ENCODE measurements around the gene ADAM10.

ADAM10 gene

DNA sequence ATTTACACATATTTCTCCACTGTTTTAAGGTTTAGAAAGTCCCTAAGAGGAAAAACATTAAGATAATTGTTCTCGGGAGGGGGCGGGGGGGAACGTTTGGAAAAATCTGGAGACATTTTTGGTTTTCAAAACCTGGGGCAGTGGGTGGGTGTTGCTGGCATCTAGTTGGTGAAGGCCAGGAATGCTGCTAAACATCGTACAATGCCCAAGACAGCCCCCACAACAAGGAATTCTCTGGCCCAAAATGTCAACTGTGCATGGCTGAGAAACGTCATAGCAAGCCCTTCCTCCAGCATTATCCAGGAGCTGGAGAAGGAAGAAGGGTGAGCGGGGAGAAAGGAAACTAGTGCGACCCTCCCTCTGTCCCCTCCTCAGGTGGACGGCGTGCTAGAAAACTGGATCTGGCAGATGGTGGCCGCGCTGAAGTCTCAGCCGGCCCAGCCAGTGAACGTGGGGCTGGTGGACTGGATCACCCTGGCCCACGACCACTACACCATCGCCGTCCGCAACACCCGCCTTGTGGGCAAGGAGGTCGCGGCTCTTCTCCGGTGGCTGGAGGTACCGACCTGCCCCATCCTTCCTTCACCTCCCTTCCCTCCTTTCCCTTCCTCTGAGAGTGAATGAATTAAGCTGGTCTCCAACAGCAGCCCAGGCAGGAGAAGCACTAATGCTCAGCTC is 208.0 kb downstream of the ADAM10 start:
- no peak for DNase-seq (ENCODE audit: extremely low read depth in 1 of 2, low read depth in 1 of 2)

DNA sequence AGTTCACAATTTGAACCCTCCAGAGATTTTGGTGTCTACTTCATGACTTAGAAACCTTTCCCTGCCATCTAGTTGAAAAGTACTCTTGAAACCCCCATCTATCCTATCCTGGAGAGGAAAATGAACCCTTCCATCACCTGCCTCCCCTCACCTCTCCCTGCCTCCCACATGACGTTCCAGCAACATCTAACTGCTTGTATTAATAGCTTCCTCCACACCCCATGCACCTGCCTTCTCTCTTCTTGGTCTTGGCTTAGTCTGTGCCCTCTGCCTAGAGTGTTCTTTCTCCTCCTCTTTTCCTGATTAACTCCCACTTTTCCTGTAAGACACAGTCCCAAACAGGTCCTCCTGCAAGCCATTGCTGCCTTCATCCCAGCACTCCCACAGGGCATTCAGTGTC is 210.0 kb downstream of the ADAM10 start:
- DNase-seq (ENCODE audit: extremely low read depth in 1 of 2, low read depth in 1 of 2) = no peak

DNA sequence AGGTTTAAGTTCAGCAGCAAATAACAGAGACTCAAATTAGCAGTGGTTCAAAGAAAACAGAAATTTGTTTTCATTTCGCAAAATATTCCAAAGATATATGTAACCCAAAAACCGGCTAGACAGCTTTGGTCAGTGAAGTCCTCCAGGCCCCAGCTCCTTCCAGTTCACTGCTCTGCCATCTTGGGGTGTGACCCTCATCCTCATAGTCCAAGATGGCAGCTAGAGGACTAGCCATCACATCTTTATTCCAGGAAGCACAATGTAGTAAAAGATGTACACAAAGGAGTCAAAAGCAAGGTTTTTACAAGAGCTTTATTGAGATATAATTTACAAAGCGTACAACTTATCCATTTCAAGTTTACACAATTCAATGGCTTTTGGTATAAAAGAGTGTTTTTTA is 210.6 kb downstream of the ADAM10 start:
- DNase-seq (ENCODE audit: extremely low read depth in 1 of 2, low read depth in 1 of 2) = no peak
